Measurements from ENCODE around the gene DNAI1.

Gene DNAI1

GRCh38 chr9:34496149-34496712 lies 37.6 kb downstream of the DNAI1 start:
- no peak for TF ChIP-seq CTCF (conservative IDR thresholded peaks at IDR 0.05; ENCODE audit: control insufficient read depth, insufficient read depth, low read depth, low read length)
- no peak overlapping the region for H3K4me3 ChIP-seq (ENCODE audit: control insufficient read depth, low read depth, low read length)
- peak; percentile 55 for DNase-seq (ENCODE audit: low read depth)

GRCh38 chr9:34498553-34498952 lies 39.9 kb downstream of the DNAI1 start:
- no peak overlapping the region for H3K4me3 ChIP-seq (ENCODE audit: control insufficient read depth, low read depth, low read length)
- no peak for TF ChIP-seq CTCF (conservative IDR thresholded peaks at IDR 0.05; ENCODE audit: control insufficient read depth, insufficient read depth, low read depth, low read length)
- DNase-seq (ENCODE audit: low read depth) = no peak

- H3K4me3 ChIP-seq (ENCODE audit: control insufficient read depth, low read depth, low read length) = no peak overlapping the region
- no peak for DNase-seq (ENCODE audit: low read depth)
- no peak for TF ChIP-seq CTCF (conservative IDR thresholded peaks at IDR 0.05; ENCODE audit: control insufficient read depth, insufficient read depth, low read depth, low read length)
Measured at GRCh38 chr9:34499076-34499475, 40.5 kb downstream of the DNAI1 start.

GRCh38 chr9:34500623-34501267 lies 42.1 kb downstream of the DNAI1 start:
- peak; percentile 98 for TF ChIP-seq CTCF (conservative IDR thresholded peaks at IDR 0.05; ENCODE audit: control insufficient read depth, insufficient read depth, low read depth, low read length)
- no peak overlapping the region for H3K4me3 ChIP-seq (ENCODE audit: control insufficient read depth, low read depth, low read length)
- peak; percentile 42 for DNase-seq (ENCODE audit: low read depth)

GRCh38 chr9:34501372-34501771 lies 42.8 kb downstream of the DNAI1 start:
- no peak overlapping the region for H3K4me3 ChIP-seq (ENCODE audit: control insufficient read depth, low read depth, low read length)
- no peak for DNase-seq (ENCODE audit: low read depth)
- no peak for TF ChIP-seq CTCF (conservative IDR thresholded peaks at IDR 0.05; ENCODE audit: control insufficient read depth, insufficient read depth, low read depth, low read length)

GRCh38 chr9:34501889-34502425 lies 43.4 kb downstream of the DNAI1 start:
- no peak overlapping the region for H3K4me3 ChIP-seq (ENCODE audit: control insufficient read depth, low read depth, low read length)
- peak; percentile 48 for DNase-seq (ENCODE audit: low read depth)
- TF ChIP-seq CTCF (conservative IDR thresholded peaks at IDR 0.05; ENCODE audit: control insufficient read depth, insufficient read depth, low read depth, low read length) = peak; percentile 36

Measured in fibroblast of mammary gland (primary cell).